Fibroblast of villous mesenchyme (primary cell): ENCODE data around the gene SLC34A1. TPM values are rescaled to one million over a fixed set of nuclear protein-coding genes. Genes with fewer than 3 reads are reported as not detected.
"Not testable (repeated sequence)": the region's sequence is repeated elsewhere in the genome, so short reads cannot be mapped to it uniquely, and the experiment has no call there.

Experiments
- DNase-seq: peaks from one replicate; pipeline ENCODE4 v3.0.0-alpha.2; 2010; ENCODE audit warnings: low read depth
- H3K4me3 ChIP-seq: 2 replicates; pipeline ENCODE4 v1.5.1; 2011; ENCODE audit warnings: low read depth, mild to moderate bottlenecking, low read length
- CTCF ChIP-seq: IDR thresholded peaks from 2 replicates; pipeline ENCODE4 v1.5.1; 2012; ENCODE audit warnings: low read depth, mild to moderate bottlenecking, low read length; ENCODE audit not compliant: insufficient read depth
- total RNA-seq: library from RNA; depleted of rRNA; stranded (reverse); fragments of >200 nt; gene quantifications from 2 replicates; pipeline ENCODE4 v1.2.3, GENCODE V29; 2012

Gene SLC34A1
- total RNA-seq, 1 donor, result not detected

GRCh38 chr5:177338251-177339106 is 45.8 kb upstream of the SLC34A1 start:
- DNase-seq, result no peak

GRCh38 chr5:177339107-177339638 is 45.1 kb upstream of the SLC34A1 start:
- no peak for TF ChIP-seq CTCF
- DNase-seq, result peak; percentile 22
- no peak overlapping the region for H3K4me3 ChIP-seq

More at GRCh38 chr5:177338251-177339106, 45.8 kb upstream of the SLC34A1 start:
- TF ChIP-seq CTCF, result no peak
- no peak overlapping the region for H3K4me3 ChIP-seq

GRCh38 chr5:177343000-177343399 is 41.2 kb upstream of the SLC34A1 start:
- DNase-seq, H3K4me3 ChIP-seq: not testable (repeated sequence)

GRCh38 chr5:177343777-177344176 is 40.5 kb upstream of the SLC34A1 start:
- no peak overlapping the region for H3K4me3 ChIP-seq
- TF ChIP-seq CTCF, result no peak
- no peak for DNase-seq

GRCh38 chr5:177344891-177345290 is 39.3 kb upstream of the SLC34A1 start:
- TF ChIP-seq CTCF, result no peak
- H3K4me3 ChIP-seq, result no peak overlapping the region
- no peak for DNase-seq

- TF ChIP-seq CTCF, result no peak
- peak; percentile 53 for DNase-seq
- H3K4me3 ChIP-seq, result peak overlapping the region; percentile 5
Observed at GRCh38 chr5:177346820-177347219, 37.4 kb upstream of the SLC34A1 start.

GRCh38 chr5:177347699-177348098 is 36.5 kb upstream of the SLC34A1 start:
- DNase-seq, result no peak
- TF ChIP-seq CTCF, result no peak
- H3K4me3 ChIP-seq, result no peak overlapping the region
